ENCODE data around the gene FAM234A. TPM values are rescaled to one million over a fixed set of nuclear protein-coding genes. Genes with fewer than 3 reads are reported as not detected.

FAM234A gene
- total RNA-seq, 1 donor from 2014 or later, result 129 TPM

DNA sequence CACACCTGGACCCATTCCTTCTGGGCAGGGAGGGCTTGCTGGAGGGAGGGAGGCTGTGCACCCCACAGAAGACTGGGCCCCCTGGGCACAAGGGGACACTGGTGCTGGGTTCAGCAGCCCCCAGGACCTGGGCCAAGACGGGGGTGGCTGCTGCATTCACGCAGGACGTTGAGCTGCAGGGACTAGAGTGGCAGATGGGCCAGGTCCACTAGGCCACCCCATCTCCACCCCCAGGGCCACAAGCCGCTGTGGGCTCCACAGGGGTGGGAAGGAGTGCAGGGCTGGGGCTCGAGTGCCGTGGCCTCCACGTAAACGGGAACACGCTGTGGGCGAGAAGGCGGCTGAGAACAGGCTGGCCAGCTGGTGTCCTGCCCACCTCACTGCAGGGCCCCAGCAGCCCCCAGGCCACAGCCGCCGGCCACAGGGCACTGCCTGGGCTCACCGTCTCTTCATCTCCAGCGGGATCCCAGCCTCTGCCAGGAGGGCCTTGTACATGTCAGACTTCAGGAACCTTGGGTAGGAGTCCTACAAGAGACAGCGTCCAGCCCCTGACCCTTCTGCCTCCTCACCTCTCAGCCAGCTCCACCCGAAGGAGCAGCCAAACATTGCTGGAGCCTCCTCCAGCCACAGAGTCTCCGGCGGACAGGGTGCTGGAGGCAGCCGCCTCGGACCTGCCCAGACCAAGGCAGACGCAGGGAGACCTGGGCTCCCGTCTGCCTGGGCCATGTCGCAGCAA lies 34.6 kb downstream of the FAM234A start:
- Mint-ChIP-seq H3K27me3 (peaks cover 5% of the 10 kb centered on the region), H3K36me3 (ENCODE audit: insufficient read depth) (no peaks in the 10 kb centered on the region), H3K27ac (no peak overlapping the region), H3K4me3 (ENCODE audit: low read depth) (no peak overlapping the region), H3K4me1 (ENCODE audit: low read depth) (no peaks in the 10 kb centered on the region), H3K9me3 (ENCODE audit: low read depth) (no peaks in the 10 kb centered on the region)
- DNase-seq (ENCODE audit: low spot score, unreplicated experiment), result no peak
- no peak for TF ChIP-seq CTCF (IDR thresholded peaks at IDR 0.05; ENCODE audit: unreplicated experiment)

- Mint-ChIP-seq H3K36me3 (ENCODE audit: insufficient read depth) (no peaks in the 10 kb centered on the region), H3K4me3 (ENCODE audit: low read depth) (no peak overlapping the region), H3K4me1 (ENCODE audit: low read depth) (no peaks in the 10 kb centered on the region), H3K9me3 (ENCODE audit: low read depth) (no peaks in the 10 kb centered on the region), H3K27me3 (peaks cover 8% of the 10 kb centered on the region), H3K27ac (no peak overlapping the region)
- TF ChIP-seq CTCF (IDR thresholded peaks at IDR 0.05; ENCODE audit: unreplicated experiment), result no peak
- DNase-seq (ENCODE audit: low spot score, unreplicated experiment), result no peak
These were observed 36.0 kb downstream of the FAM234A start for GRCh38 chr16:270381-271255.

DNA sequence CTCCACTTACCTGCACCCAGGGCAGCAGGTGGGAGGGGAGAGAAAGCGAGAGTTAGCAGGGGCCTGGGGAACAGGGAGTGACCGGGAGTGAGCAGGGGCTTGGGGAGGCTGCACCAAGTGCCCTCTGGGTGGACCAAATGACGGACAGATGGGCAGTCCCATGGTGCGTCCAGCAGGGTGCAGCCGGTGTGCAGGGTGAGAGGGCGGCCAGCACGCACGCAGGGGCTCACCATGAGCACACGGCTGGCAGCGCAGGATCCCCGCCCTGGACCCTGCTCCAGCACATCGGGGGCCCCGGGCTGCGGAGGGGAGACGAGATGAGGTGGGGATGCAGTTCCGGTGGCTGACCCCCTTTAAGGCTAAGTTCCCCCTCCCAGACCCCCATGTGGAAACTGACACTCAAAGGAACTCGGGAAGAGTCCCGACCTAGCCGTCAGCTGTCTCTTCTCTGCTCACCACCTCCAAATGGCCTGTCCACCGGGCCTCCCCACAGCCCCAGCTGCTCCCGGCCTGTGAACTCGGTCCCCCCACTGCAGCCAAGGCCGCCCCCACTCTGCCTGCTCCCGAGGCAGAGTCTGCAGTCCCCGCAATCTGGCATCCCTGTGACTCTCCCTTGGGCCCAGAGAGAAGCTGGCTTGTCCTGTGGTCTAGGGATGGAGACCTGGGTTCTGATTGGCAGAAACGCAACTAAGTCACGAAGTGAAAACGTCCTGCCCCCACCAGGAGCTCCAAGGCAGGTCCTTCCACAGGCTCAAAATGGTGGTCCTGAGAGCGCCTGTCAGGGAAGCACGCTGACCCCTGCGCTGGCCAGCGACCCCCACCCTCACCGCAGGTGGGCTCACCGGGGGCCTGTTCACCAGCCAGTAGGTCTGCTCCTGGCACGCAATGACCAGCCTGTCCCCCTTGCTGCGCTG lies 38.3 kb downstream of the FAM234A start:
- peaks cover 22% of the 10 kb centered on the region for H3K27me3 Mint-ChIP-seq
- no peak for DNase-seq (ENCODE audit: low spot score, unreplicated experiment)
- H3K27ac Mint-ChIP-seq, result no peak overlapping the region
- H3K9me3 Mint-ChIP-seq (ENCODE audit: low read depth), result no peaks in the 10 kb centered on the region
- no peak overlapping the region for H3K4me3 Mint-ChIP-seq (ENCODE audit: low read depth)
- H3K4me1 Mint-ChIP-seq (ENCODE audit: low read depth), result peaks cover 2% of the 10 kb centered on the region
- H3K36me3 Mint-ChIP-seq (ENCODE audit: insufficient read depth), result no peaks in the 10 kb centered on the region
- no peak for TF ChIP-seq CTCF (IDR thresholded peaks at IDR 0.05; ENCODE audit: unreplicated experiment)

GRCh38 chr16:273547-274421 lies 39.2 kb downstream of the FAM234A start:
- Mint-ChIP-seq H3K9me3 (ENCODE audit: low read depth) (no peaks in the 10 kb centered on the region), H3K4me1 (ENCODE audit: low read depth) (peaks cover 2% of the 10 kb centered on the region), H3K4me3 (ENCODE audit: low read depth) (no peak overlapping the region), H3K27ac (no peak overlapping the region), H3K36me3 (ENCODE audit: insufficient read depth) (no peaks in the 10 kb centered on the region), H3K27me3 (peaks cover 26% of the 10 kb centered on the region)
- no peak for TF ChIP-seq CTCF (IDR thresholded peaks at IDR 0.05; ENCODE audit: unreplicated experiment)
- no peak for DNase-seq (ENCODE audit: low spot score, unreplicated experiment)

All from progenitor cell of endocrine pancreas (in vitro differentiated cells).